ENCODE results near the gene ENO3.

The ENO3 gene

GRCh38 chr17:4973256-4974114 lies 22.6 kb downstream of the ENO3 start:
- no peak for DNase-seq (ENCODE audit: low spot score)

DNA sequence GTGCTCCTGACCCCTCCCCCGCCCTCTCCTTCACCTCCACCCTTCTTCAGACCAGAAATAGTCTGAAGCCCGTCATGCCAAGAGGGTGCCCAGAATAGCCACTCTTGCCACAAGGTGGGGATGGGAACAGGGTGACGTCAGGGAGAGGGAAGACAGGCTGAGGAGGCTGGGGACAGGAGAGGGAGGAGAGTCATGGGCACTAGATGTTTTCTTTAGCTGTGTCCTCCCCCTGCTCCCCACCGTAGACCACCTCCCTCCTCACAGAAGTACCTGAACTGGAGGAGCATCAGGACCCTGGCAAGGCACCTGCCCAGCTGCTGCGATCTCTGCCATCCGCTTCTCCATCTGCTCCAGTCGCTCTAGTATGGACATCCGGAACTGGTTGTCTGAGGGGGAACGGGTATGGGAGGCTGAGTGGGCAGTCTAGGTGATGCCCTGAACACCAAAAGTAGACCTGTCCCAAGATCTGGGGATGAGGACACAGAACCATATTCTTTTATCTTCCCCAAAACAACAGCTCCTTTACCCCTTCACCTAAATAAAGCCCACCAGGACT lies 23.3 kb downstream of the ENO3 start:
- DNase-seq (ENCODE audit: low spot score), result no peak

GRCh38 chr17:4978726-4979125 lies 27.8 kb downstream of the ENO3 start:
- no peak for DNase-seq (ENCODE audit: low spot score)

DNA sequence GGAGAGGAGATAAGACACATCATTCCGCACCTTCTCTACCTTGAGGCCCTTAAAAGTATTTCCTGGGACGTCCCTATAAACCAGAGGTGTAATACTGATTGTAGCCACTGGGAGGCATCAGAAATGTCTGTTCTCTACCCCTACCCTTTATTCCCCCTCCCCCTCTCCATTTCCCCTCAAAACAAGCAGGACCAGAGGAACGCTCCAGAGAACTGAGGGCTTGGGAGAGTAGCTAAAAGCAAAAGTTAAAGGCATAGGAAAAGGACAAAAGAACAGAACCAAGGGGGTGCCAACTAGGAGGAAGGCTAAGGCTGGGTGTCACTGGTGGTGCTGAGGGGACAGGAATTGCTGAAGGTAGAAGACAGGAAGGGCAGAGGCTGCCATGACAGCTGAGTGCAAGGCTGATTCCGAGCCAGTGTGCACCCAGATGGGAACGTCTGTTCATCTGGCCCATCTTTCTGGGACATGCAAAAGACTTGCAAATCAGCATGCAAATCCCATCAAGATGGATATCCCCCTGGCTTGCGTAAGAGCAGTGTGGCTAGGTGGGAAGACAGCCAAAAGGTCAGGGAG lies 29.8 kb downstream of the ENO3 start:
- peak; percentile 74 for DNase-seq (ENCODE audit: low spot score)

GRCh38 chr17:4982305-4982704 lies 31.4 kb downstream of the ENO3 start:
- DNase-seq (ENCODE audit: low spot score), result no peak

DNA sequence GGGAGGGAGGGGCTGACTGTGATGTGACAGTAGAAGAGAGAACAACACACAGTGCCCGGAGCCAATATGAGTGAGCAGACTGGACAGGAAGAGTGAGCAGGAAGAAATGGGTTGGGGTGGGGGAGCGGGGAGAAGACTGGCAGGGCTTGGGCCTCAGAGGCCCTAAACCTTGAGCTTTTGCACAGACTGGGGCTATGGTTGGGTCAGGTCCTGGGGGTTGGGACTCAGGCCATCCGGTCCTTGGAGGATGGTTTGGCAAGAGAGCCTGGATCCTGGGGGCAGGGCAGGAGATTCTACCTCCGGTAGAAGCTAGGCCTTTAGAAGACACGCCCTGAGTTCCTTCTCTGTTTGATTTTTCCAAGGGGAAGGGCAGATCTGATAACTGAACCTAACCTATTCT lies 35.5 kb downstream of the ENO3 start:
- DNase-seq (ENCODE audit: low spot score), result no peak

- DNase-seq (ENCODE audit: low spot score), result peak; percentile 85
Observed at GRCh38 chr17:4986951-4987766, 36.2 kb downstream of the ENO3 start, which contains the start of gene CAMTA2. CAMTA2 (minus strand) TSS chr17:4987675; CDS start chr17:4986222, 1,453 bp downstream.

- no peak for DNase-seq (ENCODE audit: low spot score)
Observed at GRCh38 chr17:4987767-4988567, 37.0 kb downstream of the ENO3 start.

DNA sequence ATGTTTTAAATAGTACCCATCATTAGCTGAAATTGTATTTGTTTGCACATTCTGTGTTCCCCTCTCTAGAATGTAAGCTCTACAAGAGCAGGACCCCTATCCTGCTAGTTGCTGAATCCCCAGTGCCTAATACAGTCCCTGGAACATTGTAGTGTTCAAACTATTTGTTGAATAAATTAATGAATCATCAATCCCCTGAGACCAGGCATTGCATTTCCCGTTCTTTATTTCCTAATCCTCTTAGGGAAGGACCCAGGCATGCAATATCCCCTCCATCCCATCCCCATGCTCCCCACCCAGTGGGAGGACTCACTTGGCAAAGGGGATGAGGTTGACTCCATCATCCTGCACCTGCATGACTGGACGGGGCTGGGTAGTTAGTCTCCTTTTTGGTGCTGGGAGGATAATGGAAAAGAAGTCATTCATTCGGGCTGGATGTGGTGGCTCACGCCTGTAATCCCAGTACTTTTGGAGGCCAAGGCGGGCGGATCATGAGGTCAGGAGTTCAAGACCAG lies 43.2 kb downstream of the ENO3 start:
- no peak for DNase-seq (ENCODE audit: low spot score)

DNA sequence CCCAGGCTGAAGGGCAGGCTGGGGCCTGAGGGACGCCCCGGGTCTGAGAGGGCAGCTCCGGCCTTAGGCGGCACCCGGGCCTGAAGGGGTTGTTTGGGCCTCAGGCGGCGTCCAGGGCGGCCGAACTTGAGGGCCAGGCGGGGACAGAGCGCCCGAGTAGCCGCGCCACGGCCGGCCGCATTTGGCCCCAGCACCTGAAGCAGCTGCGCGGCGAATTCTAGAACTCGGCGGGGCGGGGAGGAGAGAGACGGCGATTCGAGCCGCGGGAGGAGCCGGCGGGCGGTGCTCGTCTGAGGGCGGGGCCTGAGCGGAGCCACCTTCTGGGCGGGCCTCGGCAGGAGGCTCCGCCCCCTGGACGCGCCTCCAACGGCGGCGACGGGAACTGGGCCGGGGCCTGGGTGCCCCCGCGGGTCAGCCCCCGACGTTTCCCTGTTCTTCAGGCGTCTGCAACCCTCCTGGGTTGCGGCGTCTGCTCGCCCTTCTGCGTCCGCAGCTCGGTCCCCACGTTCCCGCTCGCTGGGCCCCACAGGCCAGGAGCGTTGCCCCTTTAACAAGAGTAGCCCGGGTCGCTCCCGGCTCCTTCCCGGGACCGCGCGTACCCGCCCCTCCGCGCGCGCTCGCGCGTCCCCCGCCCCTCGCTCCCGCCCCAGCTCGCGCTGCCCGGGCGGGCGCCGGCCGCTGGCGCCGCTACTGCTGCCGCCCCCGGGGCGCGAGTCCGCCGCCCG lies 46.5 kb downstream of the ENO3 start, which contains the start of the genes INCA1 and KIF1C:
TSS of gene INCA1 (minus strand) at position 221 of the 725 bp plus-strand sequence. CDS start 3,085 bp downstream, outside the sequence.
TSS of gene KIF1C (plus strand) at position 649 of the 725 bp plus-strand sequence. CDS start 2,297 bp downstream, outside the sequence.
- DNase-seq (ENCODE audit: low spot score), result peak; percentile 91

DNA sequence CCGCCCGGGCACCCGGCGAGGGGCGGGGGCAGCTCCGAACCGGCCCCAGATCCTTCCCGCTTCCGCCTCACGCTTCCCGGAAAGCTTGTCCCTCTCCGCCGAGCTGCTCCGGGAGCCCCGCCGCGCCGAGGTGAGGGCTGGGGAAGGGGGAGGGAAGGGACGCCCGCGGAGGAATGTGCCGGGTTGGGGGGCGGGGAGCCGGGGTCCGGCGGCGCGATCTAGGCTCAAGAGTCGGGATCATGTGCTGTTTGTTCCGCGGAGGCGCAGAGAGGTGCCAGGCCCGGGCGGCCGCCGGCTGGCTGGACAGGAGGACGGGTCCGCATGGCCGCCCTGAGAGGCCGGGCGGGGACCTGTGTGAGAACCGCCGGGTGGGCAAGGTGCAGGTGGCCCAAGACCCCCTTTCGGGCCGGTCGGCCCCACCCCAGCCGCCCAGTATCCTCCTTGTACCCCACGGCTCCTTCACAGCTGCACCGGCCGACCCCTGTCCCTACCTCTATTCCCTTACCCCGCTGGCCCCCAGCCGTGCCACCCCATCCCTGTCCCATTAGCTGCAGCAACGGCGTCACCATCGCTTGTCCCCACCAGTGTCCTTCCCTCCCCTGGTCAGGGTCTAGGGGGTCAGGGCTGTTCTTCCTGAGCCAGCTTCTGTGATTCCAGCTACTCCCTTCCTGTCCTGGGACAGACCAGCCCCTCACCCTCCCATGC lies 47.3 kb downstream of the ENO3 start:
- DNase-seq (ENCODE audit: low spot score), result no peak

DNA sequence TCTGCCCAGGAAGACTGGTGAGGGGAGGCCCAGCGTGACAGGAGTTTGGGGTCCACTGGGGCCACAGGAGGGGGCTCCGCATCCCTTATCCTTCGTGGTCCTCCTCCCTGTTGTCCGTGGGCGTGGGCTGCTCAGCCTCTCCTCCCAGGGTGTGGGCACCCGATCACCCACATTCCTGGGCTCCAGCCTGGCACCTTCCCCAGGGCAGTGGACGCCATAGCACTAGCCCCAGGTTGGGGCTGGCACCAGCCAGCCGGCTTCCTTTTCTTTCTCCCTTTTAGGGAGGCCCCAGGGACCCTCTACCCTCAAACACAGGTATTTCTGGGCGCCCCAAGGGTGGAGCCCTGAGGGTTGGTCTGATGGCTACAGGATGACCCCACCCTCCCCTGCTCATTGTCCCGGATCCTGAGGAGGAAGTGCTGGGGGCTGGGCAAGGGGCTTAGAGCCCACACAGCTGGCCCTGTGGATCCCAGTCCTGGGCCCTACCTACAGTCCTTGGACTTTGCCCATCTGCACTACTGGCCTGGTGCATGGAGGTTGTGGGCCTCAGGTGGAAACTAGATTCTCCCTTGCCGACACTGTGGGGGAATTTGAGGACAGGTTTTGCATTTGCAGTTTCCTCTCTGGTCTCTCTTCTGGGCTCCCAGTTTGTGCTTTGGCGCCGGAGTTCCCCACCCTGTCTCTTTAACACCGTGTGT lies 48.0 kb downstream of the ENO3 start:
- no peak for DNase-seq (ENCODE audit: low spot score)

- no peak for DNase-seq (ENCODE audit: low spot score)
Observed at GRCh38 chr17:4999430-5000093, 48.6 kb downstream of the ENO3 start.

DNA sequence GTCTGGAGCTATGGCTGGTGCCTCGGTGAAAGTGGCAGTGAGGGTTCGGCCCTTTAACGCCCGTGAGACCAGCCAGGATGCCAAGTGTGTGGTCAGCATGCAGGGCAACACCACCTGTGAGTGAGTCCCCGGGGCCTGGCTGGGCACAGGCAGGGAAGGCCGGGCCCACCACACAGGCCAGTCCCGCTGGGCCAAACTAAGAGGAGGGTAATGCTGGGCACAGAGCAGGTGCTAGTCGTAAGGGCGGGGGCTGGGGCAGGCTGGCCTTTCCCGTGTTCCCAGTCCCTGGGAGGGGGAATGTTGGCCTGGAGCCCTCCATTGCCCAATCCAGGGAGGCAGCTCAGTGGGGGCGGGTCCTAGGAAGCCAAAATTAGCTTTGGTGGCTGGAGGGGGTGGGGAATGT lies 49.3 kb downstream of the ENO3 start:
- DNase-seq (ENCODE audit: low spot score), result no peak

GRCh38 chr17:5002121-5002788 lies 51.3 kb downstream of the ENO3 start:
- DNase-seq (ENCODE audit: low spot score), result no peak

DNA sequence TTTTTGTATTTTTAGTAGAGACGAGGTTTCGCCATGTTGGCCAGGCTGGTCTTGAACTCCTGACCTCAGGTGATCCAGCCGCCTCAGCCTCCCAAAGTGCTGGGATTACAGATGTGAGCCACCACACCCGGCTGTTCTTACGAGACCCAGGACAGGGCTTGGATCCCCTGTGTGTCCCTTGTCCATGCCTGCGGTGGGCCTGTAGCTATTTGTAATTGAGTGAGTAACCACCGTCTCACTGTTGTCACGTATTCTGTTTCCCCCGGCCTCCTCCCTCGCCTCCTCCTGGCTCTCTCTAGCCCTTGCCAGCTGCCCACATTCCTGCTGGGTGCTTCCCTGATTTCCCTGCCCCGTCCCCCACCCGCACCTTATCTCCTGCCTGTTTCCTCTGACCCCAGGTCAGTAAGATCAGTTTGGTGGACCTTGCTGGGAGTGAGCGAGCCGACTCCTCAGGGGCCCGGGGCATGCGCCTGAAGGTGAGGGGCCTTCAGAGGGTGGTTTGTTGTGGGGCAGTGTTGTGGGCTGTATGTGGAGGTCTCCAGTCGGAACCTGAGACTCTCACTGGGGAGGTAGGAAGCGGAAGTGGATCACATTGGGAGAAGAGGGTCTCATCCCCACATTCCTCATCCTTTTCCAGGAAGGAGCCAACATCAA lies 52.4 kb downstream of the ENO3 start:
- no peak for DNase-seq (ENCODE audit: low spot score)

Data from CD4-positive, alpha-beta T cell treated with Interleukin-2 at 100 ng/mL for 4 hours (primary cell).